C4-2B (cell line): Measurements from ENCODE around the gene STT3B.

Source experiments
- CTCF ChIP-seq: fragments of 450-650 bp; conservative IDR thresholded peaks from 2 replicates; pipeline ENCODE4 v1.5.1; 2017; ENCODE audit warnings: mild to moderate bottlenecking
- ZFX ChIP-seq: fragments of 450-650 bp; IDR thresholded peaks from 2 replicates; pipeline ENCODE4 v1.6.1; 2017

- TF ChIP-seq CTCF (no peak), ZFX (no peak)
These were observed 19.4 kb downstream of the STT3B start for GRCh38 chr3:31552103-31552502.
